Endothelial cell (in vitro differentiated cells): ENCODE data around the gene ATF6B. TPM values are rescaled to one million over a fixed set of nuclear protein-coding genes. Genes with fewer than 3 reads are reported as not detected.
"Not testable (repeated sequence)": the region's sequence is repeated elsewhere in the genome, so short reads cannot be mapped to it uniquely, and the experiment has no call there.

Experiments
- DNase-seq: peaks from one replicate; pipeline ENCODE4 v3.0.0; 2021; ENCODE audit warnings: low spot score
- H3K27ac Mint-ChIP-seq: one replicate; pipeline ENCODE4 v1.8.0; 2021; ENCODE audit warnings: mixed read lengths, inconsistent platforms; ENCODE audit not compliant: unreplicated experiment
- H3K27me3 Mint-ChIP-seq: one replicate; pipeline ENCODE4 v1.8.0; 2021; ENCODE audit warnings: mild to moderate bottlenecking, moderate library complexity, mixed read lengths, inconsistent platforms; ENCODE audit not compliant: unreplicated experiment
- H3K36me3 Mint-ChIP-seq: one replicate; pipeline ENCODE4 v1.8.0; 2021; ENCODE audit warnings: mild to moderate bottlenecking, low read depth, mixed read lengths, inconsistent platforms; ENCODE audit not compliant: unreplicated experiment
- H3K4me1 Mint-ChIP-seq: one replicate; pipeline ENCODE4 v1.8.0; 2021; ENCODE audit warnings: mild to moderate bottlenecking, mixed read lengths, inconsistent platforms; ENCODE audit not compliant: unreplicated experiment
- H3K4me3 Mint-ChIP-seq: one replicate; pipeline ENCODE4 v1.8.0; 2021; ENCODE audit warnings: mild to moderate bottlenecking, mixed read lengths, inconsistent platforms; ENCODE audit not compliant: unreplicated experiment
- H3K9me3 Mint-ChIP-seq: one replicate; pipeline ENCODE4 v1.8.0; 2021; ENCODE audit warnings: mixed read lengths, inconsistent platforms; ENCODE audit not compliant: unreplicated experiment
- total RNA-seq: library from RNA; stranded (reverse); fragmentation: NEBNext Ultra II Directional; extraction: Animal tissue kit (Norgen Biotek cat#: 25700); gene quantifications from one replicate; pipeline ENCODE4 v1.2.1, GENCODE V29; 2021; ENCODE audit not compliant: unreplicated experiment
- TF ChIP-seq, protein P1 (sequence below): fragments of 200-600 bp; sonication (generic); IDR thresholded peaks from one replicate; pipeline ENCODE4 v1.5.0; 2021; ENCODE audit warnings: antibody characterized with exemption; ENCODE audit not compliant: unreplicated experiment

Gene ATF6B
- total RNA-seq, 1 donor from 2014 or later: 72.9 TPM

DNA sequence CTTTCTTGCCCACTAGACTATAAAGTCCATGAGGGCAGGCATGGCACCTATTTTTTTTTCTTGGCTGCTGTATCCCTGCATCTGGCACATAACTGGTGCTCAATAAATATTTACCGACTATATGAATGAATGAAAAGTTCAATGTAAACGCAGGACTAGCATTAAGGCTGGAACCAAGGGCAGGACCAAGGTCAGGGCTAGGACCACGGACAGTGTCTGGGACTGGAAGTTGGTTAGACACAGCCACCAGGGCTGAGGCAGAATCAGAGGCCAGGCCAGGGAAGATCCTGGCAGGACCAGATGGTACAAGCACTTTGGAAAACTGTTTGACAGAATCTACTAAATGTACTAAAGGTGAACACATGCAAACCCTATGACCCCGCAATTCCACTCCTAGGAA lies 22.6 kb downstream of the ATF6B start:
- no peaks in the 10 kb centered on the region for H3K36me3 Mint-ChIP-seq
- H3K4me3 Mint-ChIP-seq: no peak overlapping the region
- peaks cover 11% of the 10 kb centered on the region for H3K27me3 Mint-ChIP-seq
- peak; percentile 40 for DNase-seq
- peaks cover 17% of the 10 kb centered on the region for H3K4me1 Mint-ChIP-seq
- TF ChIP-seq, protein P1, sequence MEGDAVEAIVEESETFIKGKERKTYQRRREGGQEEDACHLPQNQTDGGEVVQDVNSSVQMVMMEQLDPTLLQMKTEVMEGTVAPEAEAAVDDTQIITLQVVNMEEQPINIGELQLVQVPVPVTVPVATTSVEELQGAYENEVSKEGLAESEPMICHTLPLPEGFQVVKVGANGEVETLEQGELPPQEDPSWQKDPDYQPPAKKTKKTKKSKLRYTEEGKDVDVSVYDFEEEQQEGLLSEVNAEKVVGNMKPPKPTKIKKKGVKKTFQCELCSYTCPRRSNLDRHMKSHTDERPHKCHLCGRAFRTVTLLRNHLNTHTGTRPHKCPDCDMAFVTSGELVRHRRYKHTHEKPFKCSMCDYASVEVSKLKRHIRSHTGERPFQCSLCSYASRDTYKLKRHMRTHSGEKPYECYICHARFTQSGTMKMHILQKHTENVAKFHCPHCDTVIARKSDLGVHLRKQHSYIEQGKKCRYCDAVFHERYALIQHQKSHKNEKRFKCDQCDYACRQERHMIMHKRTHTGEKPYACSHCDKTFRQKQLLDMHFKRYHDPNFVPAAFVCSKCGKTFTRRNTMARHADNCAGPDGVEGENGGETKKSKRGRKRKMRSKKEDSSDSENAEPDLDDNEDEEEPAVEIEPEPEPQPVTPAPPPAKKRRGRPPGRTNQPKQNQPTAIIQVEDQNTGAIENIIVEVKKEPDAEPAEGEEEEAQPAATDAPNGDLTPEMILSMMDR: no peak
- H3K9me3 Mint-ChIP-seq: no peaks in the 10 kb centered on the region
- H3K27ac Mint-ChIP-seq: no peak overlapping the region

DNA sequence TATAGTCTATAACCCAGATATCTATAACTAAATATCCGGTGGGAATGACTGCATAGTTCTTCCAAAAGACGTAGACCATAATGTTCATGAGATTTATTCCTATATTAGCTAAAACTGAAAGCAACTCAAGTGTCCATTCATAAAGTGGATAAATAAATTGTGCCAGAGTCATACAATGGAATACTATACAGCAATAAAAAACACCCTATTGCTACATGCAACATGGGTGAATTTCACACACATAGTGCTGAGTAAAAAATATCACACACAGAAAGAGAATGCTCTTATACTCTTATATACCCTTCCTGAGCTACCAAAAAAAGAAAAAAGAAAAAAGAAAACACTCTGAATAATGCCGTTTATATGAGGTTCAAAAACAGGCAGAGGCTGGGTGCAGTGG lies 25.8 kb downstream of the ATF6B start:
- peaks cover 6% of the 10 kb centered on the region for H3K27me3 Mint-ChIP-seq
- no peak overlapping the region for H3K4me3 Mint-ChIP-seq
- H3K4me1 Mint-ChIP-seq: no peaks in the 10 kb centered on the region
- H3K9me3 Mint-ChIP-seq: no peaks in the 10 kb centered on the region
- no peaks in the 10 kb centered on the region for H3K36me3 Mint-ChIP-seq
- no peak overlapping the region for H3K27ac Mint-ChIP-seq
- no peak for DNase-seq
- TF ChIP-seq, protein P1: no peak

DNA sequence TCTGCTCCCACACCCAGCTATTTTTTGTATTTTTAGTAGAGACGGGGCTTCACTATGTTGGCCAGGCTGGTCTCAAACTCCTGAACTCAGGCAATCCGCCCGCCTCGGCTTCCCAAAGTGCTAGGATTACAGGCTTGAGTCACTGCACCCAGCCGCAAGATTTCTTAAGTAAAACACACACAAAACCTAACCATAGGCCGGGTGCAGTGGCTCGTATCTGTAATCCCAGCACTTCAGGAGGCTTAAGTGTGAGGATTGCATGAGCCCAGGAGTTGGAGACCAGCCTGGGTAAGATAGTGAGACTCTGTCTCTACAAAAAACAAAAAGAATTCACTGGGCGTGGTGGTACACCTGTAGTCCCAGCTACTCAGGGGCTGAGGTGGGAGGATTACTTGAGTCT lies 27.8 kb downstream of the ATF6B start:
- not testable (repeated sequence) for H3K4me1 Mint-ChIP-seq, H3K9me3 Mint-ChIP-seq, H3K27me3 Mint-ChIP-seq, DNase-seq, H3K27ac Mint-ChIP-seq, H3K4me3 Mint-ChIP-seq, H3K36me3 Mint-ChIP-seq

DNA sequence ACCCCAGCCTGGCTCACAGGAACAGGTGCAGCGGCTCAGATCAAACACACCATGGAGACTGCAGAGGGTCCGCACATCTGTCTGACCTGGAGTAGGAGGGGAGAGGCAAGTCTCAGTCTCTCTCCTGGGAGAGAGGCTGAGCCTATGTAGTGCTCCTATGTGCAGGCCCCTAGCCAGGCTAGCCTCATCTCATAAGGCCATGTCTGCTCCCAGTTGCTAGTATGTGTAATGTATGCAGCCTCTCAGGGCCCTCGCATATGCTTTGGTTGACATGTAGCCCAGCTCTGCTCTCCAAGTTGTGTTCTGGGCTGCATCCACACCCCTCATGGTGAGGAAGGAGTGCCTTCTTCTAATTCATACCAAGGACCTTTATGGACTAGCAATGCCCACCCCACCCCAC lies 30.7 kb downstream of the ATF6B start:
- Mint-ChIP-seq H3K27me3 (peaks cover 3% of the 10 kb centered on the region), H3K27ac (no peak overlapping the region), H3K9me3 (no peaks in the 10 kb centered on the region), H3K36me3 (no peaks in the 10 kb centered on the region), H3K4me1 (no peaks in the 10 kb centered on the region), H3K4me3 (no peak overlapping the region)
- DNase-seq: no peak
- TF ChIP-seq, protein P1: no peak

DNA sequence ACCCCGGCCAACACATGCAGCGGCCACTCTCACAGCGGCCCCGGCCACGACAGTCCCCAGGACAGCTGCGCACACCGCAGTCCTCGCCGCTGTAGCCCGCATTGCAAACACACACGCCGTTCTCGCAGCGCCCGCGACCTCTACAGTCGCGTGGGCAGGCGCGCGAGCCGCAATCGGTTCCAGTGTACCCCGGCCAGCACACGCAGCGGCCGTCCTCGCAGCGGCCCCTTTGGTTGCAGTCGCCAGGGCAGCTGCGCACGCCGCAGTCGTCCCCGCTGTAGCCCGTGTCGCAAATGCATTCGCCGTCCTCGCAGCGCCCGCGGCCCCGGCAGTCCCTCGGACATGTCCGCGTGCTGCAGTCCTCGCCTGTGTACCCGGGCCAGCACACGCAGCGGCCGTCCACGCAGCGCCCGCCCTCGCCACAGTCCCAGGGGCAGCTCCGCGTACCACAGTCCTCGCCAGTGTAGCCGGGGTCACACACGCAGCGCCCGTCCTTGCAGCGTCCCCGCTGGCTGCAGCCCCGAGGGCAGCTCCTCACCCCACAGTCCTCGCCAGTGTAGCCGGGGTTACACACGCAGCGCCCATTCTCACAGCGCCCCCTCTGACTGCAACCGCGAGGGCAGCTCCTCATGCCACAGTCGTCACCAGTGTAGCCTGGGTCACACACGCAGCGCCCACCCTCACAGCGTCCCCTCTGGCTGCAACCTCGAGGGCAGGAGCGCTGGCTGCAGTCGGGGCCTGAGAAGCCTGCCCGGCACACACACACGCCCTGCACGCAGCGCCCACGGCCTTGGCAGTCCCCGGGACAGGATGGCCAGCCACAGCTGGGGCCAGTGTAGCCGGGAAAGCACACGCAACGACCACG lies 31.4 kb downstream of the ATF6B start:
- no peak overlapping the region for H3K27ac Mint-ChIP-seq
- TF ChIP-seq, protein P1: no peak
- H3K27me3 Mint-ChIP-seq: peaks cover 3% of the 10 kb centered on the region
- no peaks in the 10 kb centered on the region for H3K36me3 Mint-ChIP-seq
- no peaks in the 10 kb centered on the region for H3K4me1 Mint-ChIP-seq
- no peaks in the 10 kb centered on the region for H3K9me3 Mint-ChIP-seq
- DNase-seq: no peak
- H3K4me3 Mint-ChIP-seq: no peak overlapping the region
